T1000 (cell line): Measurements from ENCODE around the gene TRIM27.
"Not testable (repeated sequence)": the region's sequence is repeated elsewhere in the genome, so short reads cannot be mapped to it uniquely, and the experiment has no call there.

ENCODE experiments used
- DNase-seq: peaks from one replicate; lab custom pipeline; 2025; ENCODE audit warnings: mixed read lengths; lab: John Stamatoyannopoulos, UW

Gene TRIM27

GRCh38 chr6:28923318-28924102 lies at the start of gene TRIM27:
TSS of gene TRIM27 (minus strand) at chr6:28923985. CDS start at chr6:28923632, 353 bp downstream.
- DNase-seq, result peak; percentile 81

- not testable (repeated sequence) for DNase-seq
Measured at GRCh38 chr6:28970056-28970455, 46.3 kb upstream of the TRIM27 start.

DNA sequence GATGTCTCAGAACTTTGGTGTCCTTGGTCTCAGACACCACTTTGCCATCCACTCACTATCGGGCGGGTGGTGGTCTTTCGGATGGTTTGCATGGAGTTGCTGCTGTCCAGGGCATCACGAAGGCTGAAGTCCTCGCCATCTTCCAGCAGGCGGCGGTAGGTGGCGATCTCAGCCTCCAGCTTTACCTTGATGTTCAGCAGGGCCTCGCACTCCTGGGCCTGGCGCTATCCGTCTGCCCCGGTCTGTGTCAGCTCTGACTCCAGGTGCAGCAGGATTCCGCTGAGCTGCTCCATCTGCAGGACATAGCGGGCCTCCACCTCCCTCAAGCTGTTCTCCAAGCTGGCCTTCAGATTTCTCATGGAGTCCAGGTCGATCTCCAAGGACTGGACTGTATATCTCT lies 45.3 kb upstream of the TRIM27 start:
- DNase-seq, result no peak

DNA sequence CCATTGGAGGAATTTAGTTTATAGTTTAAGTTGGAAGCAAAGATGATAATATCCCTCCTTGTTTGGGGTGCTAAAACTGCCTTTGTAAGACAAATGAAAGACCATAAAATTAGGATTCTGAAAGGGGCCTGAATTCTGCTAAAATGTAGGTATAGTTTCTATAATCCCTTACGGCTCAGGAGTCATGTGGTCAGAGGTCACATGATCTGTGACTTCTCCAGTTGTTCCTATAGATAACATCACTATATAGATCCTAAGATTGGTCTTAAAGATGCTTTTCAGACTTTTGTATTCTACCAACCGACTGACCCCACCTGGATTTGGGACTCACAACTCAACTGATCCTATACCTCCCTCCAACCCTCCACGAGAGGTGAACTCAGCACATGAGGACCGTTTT lies 44.7 kb upstream of the TRIM27 start:
- no peak for DNase-seq

DNA sequence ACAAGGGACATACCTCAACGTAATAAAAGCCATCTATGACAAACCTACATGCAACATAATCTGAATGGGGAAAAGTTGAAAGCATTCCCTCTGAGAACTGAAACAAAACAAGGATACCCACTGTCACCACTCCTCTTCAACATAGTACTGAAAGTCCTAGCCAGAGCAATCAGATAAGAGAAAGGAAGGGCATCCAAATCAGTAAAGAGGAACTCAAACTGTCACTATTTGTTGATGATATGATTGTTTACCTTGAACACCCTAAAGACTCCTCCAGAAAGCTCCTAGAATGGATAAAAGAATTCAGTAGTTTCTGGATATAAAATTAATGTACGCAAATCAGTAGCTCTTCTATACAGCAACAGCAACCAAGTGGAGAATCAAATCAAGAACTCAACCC lies 41.9 kb upstream of the TRIM27 start:
- DNase-seq, result no peak

DNA sequence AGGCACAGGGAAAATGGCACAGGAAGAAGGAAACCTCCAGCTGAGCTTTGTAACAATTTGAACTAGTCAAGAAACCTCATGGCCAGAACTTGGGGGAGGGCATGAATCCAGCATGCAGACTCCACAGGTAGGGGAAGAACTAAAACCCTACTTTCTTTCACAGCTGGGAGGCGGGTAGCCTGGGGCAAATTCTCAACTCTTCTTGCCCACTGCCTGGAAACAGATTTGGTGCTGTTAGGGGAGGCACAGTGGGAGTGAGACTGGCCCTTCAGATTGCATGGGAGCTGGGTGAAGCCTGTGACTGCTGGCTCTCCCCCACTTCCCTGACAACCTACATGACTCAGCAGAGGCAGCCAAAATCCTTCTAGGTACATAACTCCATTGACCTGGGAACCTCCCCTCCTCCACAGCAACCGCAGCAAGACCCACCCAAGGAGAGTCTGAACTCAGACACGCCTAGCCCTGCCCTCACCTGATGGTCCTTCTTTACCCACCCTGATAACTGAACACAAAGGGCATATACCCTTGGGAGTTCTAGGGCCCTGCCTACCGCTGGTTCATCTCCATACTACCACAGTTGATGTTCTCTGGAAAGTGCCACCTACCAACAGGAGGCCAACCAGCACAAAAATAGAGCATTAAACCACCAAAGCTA lies 37.2 kb upstream of the TRIM27 start:
- no peak for DNase-seq

DNA sequence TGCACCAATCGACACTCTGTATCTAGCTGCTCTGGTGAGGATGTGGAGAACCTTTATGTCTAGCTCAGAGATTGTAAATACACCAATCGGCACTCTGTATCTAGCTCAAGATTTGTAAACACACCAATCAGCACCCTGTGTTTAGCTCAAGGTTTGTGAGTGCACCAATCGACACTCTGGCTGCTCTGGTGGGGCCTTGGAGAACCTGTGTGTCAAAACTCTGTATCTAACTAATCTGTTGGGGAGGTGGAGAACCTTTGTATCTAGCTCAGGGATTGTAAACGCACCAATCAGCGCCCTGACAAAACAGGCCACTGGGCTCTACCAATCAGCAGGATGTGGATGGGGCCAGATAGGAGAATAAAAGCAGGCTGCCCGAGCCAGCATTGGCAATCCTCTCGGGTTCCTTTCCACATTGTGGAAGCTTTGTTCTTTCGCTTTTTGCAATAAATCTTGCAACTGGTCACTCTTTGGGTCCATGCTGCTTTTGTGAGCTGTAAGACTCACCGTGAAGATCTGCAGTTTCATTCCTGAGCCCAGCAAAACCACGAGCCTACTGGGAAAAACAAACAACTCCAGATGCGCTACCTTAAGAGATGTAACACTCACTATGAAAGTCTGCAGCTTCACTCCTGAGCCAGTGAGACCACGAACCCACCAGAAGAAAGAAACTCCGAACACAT lies 34.9 kb upstream of the TRIM27 start:
- peak; percentile 81 for DNase-seq

DNA sequence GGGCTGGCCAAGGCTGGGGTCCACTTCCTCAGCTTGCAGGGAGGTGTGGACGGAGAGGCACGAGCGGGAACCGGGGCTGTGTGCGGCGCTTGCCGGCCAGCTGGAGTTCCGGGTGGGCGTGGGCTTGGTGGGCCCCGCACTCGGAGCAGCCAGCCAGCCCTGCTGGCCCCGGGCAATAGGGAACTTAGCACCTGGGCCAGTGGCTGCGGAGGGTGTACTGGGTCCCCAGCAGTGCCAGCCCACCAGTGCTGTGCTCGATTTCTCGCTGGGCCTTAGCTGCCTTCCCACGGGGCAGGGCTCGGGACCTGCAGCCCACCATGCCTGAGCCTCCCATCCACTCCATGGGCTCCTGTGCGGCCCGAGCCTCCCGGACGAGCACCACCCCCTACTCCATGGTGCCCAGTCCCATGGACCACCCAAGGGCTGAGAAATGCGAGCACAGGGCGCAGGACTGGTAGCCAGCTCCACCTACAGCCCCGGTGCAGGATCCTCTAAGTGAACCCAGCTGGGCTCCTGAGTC lies 34.1 kb upstream of the TRIM27 start:
- not testable (repeated sequence) for DNase-seq

GRCh38 chr6:28956331-28956730 lies 32.5 kb upstream of the TRIM27 start:
- DNase-seq, result no peak

GRCh38 chr6:28953585-28954258 lies 29.9 kb upstream of the TRIM27 start:
- DNase-seq, result no peak

DNA sequence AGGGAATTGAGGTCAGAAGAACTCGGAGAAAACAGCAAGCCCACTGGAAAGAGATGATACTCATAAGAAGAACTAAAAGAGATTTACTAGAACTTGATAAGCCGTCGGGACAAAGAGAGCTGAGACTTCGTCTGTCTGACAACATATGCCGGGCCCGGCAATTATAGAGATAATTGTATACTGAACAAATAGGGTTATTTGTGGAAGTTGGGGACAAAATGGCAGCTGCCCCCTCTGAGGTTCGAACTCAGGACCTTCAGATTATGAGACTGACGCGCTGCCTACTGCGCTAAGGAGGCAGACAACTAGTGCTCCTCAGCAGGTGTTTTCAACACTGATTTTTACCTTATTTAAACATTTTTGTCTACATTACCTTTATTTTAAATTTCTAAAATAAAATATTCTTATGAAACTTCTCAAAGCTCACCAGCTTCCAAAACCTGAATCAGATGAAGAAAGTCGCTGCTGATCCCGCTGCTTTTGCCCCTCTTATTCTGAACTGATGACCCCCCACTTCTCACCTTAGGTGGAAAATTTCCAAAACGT lies 29.3 kb upstream of the TRIM27 start:
- peak; percentile 67 for DNase-seq

DNA sequence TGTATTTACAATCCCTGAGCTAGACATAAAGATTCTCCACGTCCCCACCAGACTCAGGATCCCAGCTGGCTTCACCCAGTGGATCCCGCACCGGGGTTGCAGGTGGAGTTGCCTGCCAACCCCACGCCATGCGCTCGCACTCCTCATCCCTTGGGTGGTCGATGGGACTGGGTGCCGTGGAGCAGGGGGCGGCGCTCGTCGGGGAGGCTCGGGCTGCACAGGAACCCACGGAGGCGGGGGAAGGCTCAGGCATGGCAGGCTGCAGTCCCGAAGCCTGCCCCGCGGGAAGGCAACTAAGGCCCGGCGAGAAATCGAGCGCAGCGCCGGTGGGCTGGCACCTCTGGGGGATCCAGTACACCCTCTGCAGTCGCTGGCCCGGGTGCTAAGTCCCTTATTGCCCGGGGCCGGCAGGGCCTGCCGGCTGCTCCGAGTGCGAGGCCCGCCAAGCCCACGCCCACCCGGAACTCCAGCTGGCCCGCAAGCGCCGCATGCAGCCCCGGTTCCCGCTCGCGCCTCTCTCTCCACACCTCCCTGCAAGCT lies 25.9 kb upstream of the TRIM27 start:
- DNase-seq, result not testable (repeated sequence)

GRCh38 chr6:28948782-28949486 lies 25.1 kb upstream of the TRIM27 start:
- DNase-seq, result peak; percentile 79

GRCh38 chr6:28947831-28948270 lies 24.1 kb upstream of the TRIM27 start:
- DNase-seq, result peak; percentile 40

DNA sequence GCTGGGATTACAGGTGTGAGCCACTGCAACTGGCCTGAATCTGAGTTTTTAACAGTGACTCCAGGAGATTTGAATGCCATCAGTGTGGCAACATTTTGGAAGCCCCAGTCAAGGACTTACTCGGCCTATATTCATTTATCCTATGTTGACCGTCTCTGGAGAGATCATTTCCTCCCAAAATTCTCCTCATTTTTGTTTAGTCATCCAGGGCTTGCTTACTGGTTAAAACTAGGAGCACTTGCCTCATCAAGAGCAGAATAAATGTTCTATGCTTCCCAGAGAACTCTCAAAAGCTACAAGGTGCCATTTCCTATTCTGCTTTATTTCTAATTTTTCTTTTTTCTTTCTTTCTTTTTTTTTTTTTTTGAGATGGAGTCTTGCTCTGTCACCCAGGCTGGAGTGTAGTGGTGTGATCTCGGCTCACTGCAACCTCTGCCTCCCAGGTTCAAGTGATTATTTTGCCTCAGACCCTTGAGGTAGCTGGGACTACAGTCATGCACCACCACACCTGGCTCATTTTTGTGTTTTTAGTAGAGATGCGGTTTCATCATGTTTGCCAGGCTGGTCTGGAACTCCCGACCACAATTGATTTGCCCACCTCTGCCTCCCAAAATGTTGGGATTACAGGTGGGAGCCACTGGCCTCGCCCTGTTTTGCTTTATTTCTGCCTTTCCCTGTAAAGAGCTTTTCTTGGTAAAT lies 23.4 kb upstream of the TRIM27 start:
- no peak for DNase-seq

DNA sequence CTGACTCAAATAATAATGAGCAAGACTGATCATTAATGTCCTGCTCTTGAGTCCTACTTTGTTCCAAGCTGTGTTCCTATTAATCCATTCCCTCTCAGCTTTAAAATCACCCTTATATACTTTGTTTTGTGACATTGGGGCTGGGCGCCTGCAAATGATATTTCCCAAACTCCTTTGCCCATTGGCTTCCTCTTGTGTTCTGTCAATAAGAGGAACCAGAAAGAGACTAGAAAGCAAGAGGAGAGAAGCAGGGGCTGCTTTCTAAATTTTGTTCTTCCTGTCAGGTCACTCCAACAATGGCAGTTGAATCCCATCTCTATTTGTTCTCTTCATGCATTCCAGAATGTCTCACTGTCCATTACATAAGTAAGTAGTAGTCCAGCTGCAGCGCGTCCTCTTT lies 21.6 kb upstream of the TRIM27 start:
- DNase-seq, result no peak

DNA sequence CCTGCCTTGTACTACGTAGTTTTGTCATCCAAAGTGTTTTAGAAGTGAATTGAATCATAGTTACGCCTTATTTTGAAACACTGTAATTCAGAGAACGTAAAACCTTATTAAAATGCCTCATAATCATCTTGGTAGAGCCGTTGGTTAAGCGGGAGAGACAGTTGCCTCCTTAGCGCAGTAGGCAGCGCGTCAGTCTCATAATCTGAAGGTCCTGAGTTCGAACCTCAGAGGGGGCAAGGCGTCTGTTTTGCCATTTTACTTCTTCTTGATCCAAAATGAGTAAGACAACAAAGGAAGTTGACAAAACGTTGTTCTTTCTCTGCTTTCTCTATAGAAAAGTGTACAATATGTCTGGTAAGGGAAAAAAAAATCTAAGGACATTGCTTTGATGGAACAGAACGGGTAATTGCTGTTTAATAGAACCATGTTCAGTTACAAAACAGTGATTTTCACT lies 20.7 kb upstream of the TRIM27 start:
- DNase-seq, result peak; percentile 66

DNA sequence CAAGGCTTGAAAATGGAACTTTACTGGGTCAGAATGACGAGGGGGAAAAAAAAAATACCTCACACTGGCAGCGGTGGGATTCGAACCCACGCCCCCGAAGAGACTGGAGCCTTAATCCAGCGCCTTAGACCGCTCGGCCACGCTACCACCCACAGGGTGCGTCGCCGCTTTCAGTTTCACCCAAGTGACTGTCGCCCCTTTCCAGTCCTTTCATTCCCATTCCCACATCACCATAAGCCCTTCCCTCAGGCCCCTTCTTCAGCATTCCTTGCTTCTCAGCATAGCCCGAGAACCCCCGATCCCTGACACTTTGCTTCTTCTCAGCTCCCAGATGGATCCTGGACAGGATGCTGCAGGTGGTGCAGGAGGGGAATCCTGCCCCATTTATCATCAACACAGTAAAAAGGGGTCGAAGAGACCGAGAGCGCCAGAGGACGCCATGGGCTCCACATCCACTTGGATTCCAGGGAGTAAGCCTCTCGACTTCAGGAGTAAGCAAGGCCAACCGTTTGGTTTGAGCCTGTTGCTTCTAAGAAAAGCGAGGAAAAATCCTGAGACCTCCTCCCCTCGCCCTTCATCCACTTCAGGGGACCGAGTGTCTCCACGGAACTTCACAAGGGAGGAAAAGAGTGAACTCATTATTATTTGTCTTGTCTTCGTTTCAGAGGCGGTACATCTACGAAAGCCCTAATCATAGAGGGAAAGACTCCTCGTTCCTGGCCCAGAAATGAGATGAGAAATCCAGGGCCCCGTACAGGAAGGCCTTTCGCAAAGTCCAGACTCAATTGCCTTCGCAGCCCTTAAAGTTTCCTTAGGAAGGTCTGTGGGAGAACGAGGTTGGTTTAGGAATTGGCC lies 20.0 kb upstream of the TRIM27 start:
- peak; percentile 56 for DNase-seq

- DNase-seq, result no peak
Measured at GRCh38 chr6:28943223-28943556, 19.4 kb upstream of the TRIM27 start.
